Measurements from ENCODE around the gene MRPL38. TPM values are rescaled to one million over a fixed set of nuclear protein-coding genes. Genes with fewer than 3 reads are reported as not detected.
"Not testable (repeated sequence)": the region's sequence is repeated elsewhere in the genome, so short reads cannot be mapped to it uniquely, and the experiment has no call there.

The MRPL38 gene
- total RNA-seq, 1 donor from 2014 or later, result 62.1 TPM

DNA sequence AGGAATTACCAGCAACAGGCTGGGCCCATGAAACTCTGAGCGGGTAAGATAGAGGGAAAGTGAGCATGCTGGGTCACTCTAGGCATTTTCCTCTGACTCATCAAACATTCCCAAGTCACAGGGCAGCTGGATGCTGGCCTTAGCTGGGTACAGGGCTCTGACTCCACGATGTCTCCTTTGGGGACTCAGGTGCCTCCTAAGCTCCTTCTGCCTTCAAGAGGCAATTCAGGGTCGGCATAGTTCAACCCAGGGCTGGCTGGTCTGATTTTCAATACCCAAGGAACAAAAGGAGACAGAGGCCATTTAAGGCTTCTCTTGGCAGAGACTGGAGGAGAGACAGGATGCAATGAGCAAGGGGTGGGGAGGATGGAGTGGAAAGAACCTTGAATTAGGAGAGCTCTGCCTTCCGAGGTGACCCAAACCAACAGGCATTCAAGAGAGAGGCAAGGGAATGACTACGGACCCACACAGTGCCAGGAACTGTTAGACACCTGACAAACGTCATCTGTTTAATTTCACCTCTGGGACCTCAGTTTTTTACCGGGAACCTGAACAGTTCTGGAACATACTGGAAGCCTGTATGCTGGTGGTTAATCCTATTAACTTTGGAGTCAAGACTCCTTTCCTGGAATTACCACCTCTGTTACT is 50.5 kb downstream of the MRPL38 start:
- no peak for DNase-seq

GRCh38 chr17:75853433-75853832 is 51.3 kb downstream of the MRPL38 start:
- DNase-seq, result no peak

- not testable (repeated sequence) for DNase-seq
These were observed 53.0 kb downstream of the MRPL38 start for GRCh38 chr17:75851693-75851991.

DNA sequence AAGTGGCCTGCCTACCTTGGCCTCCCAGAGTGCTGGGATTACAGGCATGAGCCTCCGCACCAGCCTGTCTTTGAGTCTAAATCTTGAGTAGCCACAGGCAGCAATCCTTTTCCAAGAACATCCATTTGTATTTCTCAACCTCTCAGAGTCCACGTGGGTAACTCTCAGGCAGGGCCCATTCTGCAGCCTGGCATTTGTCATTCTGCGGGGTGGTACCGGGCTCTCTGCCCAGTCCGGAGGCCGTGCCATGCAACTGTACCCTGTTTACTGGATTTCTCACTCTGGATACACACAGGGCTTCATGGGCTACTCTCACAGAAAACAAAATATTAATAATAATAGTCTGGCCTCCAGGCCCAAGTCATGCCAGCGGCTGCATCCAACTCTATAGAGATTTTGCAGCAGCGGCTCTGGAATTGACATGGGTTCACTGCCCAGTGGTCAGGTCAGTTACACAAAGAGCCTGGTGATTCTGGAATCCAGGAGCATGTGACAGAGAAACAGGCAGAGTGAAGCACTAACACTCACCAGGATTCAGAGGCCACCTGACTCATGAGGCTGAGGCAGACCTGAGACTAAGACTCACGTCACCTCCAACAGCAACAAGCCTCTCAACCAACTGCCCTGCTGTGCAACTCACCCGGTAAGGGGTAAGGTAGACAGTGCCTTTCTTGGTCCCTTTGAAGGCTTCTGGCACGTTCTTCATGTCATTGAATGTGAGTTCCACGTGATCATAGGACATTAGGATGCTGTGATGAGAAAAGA is 53.6 kb downstream of the MRPL38 start:
- DNase-seq, result no peak

DNA sequence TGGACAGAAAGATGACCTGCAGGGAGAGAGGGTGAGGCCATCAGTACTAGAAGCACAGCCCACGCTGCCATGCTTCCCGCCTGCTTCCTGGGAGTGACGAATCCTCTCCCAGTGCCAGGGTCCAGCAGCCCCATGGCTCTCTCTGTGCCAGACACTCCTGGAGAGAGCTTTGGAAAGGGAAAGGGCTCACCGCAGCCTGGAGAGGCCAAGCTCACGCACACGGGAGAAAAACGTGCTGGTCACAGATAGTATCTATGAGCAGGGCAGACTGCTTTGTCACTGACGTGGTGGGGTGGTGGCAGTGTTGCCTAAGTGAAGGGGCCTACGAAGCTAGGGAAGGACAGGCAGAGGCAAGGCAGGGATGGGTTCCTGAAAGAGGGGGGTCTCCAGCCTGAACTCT is 55.0 kb downstream of the MRPL38 start:
- no peak for DNase-seq

DNA sequence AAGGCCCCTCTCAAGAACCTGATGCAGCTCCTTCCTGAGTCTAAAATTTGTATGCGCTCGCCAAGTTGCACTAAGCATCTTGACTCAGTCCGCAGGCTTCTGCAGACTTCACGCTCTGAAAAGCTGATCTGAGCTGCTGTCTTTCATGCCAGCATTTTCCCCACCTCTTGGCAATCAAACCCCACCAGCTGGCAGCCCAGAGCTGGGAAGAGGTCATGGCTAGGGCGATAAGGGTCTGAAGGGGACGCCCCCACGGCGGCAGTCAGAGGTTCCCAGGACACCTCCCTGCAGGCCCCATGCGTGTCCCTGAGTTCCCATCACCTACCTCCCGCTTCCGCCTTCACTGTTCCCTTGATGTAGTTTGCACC is 55.4 kb downstream of the MRPL38 start:
- DNase-seq, result peak; percentile 75

Other genes starting within 250 kb of the MRPL38 start
- 21.5 TPM for gene RECQL5, start 237.7 kb downstream of the MRPL38 start, total RNA-seq
- 57.0 TPM for gene SAP30BP, start 237.5 kb downstream of the MRPL38 start, total RNA-seq
- 48.2 TPM for gene ITGB4, start 183.4 kb downstream of the MRPL38 start, total RNA-seq
- 17.6 TPM for gene GALK1, start 139.7 kb downstream of the MRPL38 start, total RNA-seq
- 16.9 TPM for gene UNK, start 120.1 kb downstream of the MRPL38 start, total RNA-seq
- 82.3 TPM for gene UNC13D, start 60.5 kb downstream of the MRPL38 start, total RNA-seq
- gene WBP2, start 49.5 kb downstream of the MRPL38 start, total RNA-seq, result 22.9 TPM
- gene TRIM47, start 26.3 kb downstream of the MRPL38 start, total RNA-seq, result 54.2 TPM
- 25.8 TPM for gene TRIM65, start 7.9 kb downstream of the MRPL38 start, total RNA-seq
- gene FBF1, start 36.2 kb upstream of the MRPL38 start, total RNA-seq, result 9.8 TPM
- gene ACOX1, start 74.3 kb upstream of the MRPL38 start, total RNA-seq, result 33.8 TPM
- gene TEN1, start 74.4 kb upstream of the MRPL38 start, total RNA-seq, result 13.4 TPM
- gene CDK3, start 96.0 kb upstream of the MRPL38 start, total RNA-seq, result 7.2 TPM
- gene EVPL, start 122.4 kb upstream of the MRPL38 start, total RNA-seq, result 42.3 TPM
- gene SRP68, start 167.6 kb upstream of the MRPL38 start, total RNA-seq, result 50.0 TPM
- gene GALR2, start 169.9 kb upstream of the MRPL38 start, total RNA-seq, result not detected
- not detected for gene ZACN, start 174.3 kb upstream of the MRPL38 start, total RNA-seq
- 81.2 TPM for gene EXOC7, start 198.9 kb upstream of the MRPL38 start, total RNA-seq
- 0.51 TPM for gene FOXJ1, start 236.4 kb upstream of the MRPL38 start, total RNA-seq

All from tongue (tissue), 2 donors.